ENCODE data around the gene ZMIZ1.

The ZMIZ1 gene

DNA sequence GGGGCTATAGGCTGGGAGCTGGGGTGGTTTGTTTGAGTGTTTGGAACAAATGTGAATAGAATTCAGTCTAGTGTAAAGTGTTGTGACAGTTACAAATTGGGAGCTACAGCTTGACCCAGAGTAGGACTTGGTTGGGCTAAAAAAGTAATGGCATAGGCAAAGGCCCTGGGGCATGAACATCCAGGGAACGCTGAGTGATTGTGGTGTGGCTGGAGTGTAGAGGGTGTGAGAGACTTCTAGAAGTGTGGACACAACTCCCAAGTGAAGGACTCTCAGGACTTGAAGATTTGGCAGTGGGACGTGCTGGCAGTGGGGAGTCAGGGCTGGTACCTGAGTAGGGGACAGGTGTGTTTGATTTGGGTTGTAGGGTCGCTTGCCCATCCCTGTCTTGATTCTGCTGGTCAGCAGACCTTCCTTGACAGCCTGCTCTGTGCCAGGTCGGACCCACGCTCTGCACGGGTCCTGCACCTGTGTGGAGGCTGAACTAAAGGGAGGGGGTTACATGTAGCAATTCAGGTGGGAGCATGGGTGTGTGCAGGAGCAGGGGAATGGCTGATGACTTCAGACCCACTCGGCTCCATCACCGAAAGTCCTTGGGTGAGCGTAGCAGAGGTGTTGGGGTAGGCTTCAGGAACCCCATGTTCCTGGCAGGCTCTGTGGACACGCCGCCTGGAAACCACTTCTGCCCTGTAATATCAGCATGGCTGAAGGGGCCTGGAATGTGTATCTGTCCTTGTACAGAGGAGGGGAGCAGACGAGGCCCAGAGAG, 43.3 kb downstream of the ZMIZ1 start:
- no peak overlapping the region for H3K9ac ChIP-seq (ENCODE audit: insufficient read length, low read depth)
- DNase-seq (ENCODE audit: low read depth, low spot score), result no peak
- H3K9me3 ChIP-seq (ENCODE audit: insufficient read depth, low read length), result no peaks in the 10 kb centered on the region
- peaks cover 52% of the 10 kb centered on the region for H3K36me3 ChIP-seq (ENCODE audit: insufficient read depth, insufficient read length, low read length)
- H3K27me3 ChIP-seq (ENCODE audit: insufficient read depth, insufficient read length), result no peaks in the 10 kb centered on the region
- TF ChIP-seq YY1 (IDR thresholded peaks at IDR 0.05; ENCODE audit: insufficient read depth, insufficient read length) (no peak), SUZ12 (IDR thresholded peaks at IDR 0.05; ENCODE audit: extremely low read depth, insufficient read depth, insufficient read length) (no peak), ZNF274 (IDR thresholded peaks at IDR 0.05; ENCODE audit: low read depth, low read length) (no peak)
- no peak overlapping the region for H3K4me3 ChIP-seq (ENCODE audit: insufficient read length, low read depth)
- H3K4me1 ChIP-seq (ENCODE audit: insufficient read depth, insufficient read length), result peaks cover 46% of the 10 kb centered on the region

DNA sequence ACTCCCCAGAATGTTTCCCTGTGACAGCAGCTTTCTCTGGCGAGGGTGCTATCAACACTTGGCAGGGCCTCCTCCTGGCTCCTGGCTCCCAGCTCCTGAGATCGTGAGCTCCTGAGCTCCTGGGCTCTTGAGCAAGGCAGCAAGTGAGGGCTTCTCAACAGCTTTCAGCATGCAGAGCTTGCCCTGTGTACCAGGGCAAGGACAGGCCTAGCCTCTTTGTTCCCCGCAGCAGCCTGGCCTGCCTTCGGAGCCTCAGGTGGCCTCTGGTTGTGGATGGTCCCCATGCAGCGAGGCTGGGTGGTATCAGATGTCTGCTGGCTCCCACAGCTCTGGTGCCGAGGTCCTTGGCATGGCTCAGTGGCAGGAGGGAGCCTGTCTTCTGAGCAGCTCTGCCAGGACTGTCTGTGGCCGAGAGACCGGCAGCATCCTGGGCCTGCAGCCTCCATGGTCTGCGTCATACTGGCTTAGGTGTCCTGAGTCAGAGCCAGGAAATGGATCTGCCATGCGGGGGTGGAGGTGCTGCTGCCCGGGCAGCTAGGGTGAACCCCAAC, 44.2 kb downstream of the ZMIZ1 start:
- peaks cover 59% of the 10 kb centered on the region for H3K36me3 ChIP-seq (ENCODE audit: insufficient read depth, insufficient read length, low read length)
- H3K9ac ChIP-seq (ENCODE audit: insufficient read length, low read depth), result peak overlapping the region; percentile 47
- no peak for DNase-seq (ENCODE audit: low read depth, low spot score)
- H3K9me3 ChIP-seq (ENCODE audit: insufficient read depth, low read length), result no peaks in the 10 kb centered on the region
- peaks cover 40% of the 10 kb centered on the region for H3K4me1 ChIP-seq (ENCODE audit: insufficient read depth, insufficient read length)
- no peak overlapping the region for H3K4me3 ChIP-seq (ENCODE audit: insufficient read length, low read depth)
- no peak for TF ChIP-seq YY1 (IDR thresholded peaks at IDR 0.05; ENCODE audit: insufficient read depth, insufficient read length)
- no peak for TF ChIP-seq SUZ12 (IDR thresholded peaks at IDR 0.05; ENCODE audit: extremely low read depth, insufficient read depth, insufficient read length)
- H3K27me3 ChIP-seq (ENCODE audit: insufficient read depth, insufficient read length), result no peaks in the 10 kb centered on the region

DNA sequence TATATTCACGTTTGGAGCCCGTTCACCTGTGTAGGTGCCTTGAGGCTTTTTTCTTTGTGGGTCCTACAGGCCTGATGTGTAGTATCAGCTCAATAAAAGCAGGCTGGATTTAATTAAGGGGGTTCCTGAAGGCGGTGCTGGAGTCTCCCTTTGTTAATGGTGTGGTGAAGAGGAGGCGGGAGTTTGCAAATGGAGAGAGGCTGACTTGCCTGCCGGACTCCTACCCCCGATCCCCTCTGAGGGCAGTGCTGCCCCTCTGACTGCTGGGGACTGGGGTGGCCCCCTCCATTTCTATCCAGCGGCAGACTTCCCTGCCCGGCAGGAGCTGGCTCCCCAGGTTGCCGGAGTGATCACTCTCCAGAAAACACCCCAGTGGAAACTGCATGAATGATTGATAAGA, 45.1 kb downstream of the ZMIZ1 start:
- DNase-seq (ENCODE audit: low read depth, low spot score), result no peak
- Histone ChIP-seq H3K4me1 (ENCODE audit: insufficient read depth, insufficient read length) (peaks cover 33% of the 10 kb centered on the region), H3K4me3 (ENCODE audit: insufficient read length, low read depth) (no peak overlapping the region), H3K27me3 (ENCODE audit: insufficient read depth, insufficient read length) (no peaks in the 10 kb centered on the region), H3K9ac (ENCODE audit: insufficient read length, low read depth) (peak overlapping the region; percentile 50), H3K36me3 (ENCODE audit: insufficient read depth, insufficient read length, low read length) (peaks cover 66% of the 10 kb centered on the region), H3K9me3 (ENCODE audit: insufficient read depth, low read length) (no peaks in the 10 kb centered on the region)
- no peak for TF ChIP-seq ZNF274 (IDR thresholded peaks at IDR 0.05; ENCODE audit: low read depth, low read length)
- no peak for TF ChIP-seq SUZ12 (IDR thresholded peaks at IDR 0.05; ENCODE audit: extremely low read depth, insufficient read depth, insufficient read length)
- no peak for TF ChIP-seq YY1 (IDR thresholded peaks at IDR 0.05; ENCODE audit: insufficient read depth, insufficient read length)

DNA sequence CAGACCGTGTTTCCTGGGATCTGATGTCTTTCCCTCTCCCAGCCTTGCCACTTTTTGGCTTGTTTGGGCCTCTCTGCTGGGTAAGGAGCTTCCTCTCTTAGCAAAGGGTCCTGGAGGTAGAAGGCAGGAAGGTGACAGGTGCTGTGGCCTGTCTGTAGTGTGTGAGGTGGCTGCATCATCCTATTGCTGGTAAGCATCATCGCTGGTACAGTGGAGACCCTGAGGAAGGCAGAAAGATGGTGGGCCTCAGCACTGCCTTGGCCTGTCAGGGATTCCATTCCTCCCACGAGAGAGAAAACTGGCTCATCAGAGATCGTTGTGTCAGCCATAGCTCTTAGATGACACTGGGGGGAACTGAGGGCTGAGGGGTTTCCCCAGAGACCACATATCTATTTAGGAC, 46.5 kb downstream of the ZMIZ1 start:
- Histone ChIP-seq H3K9me3 (ENCODE audit: insufficient read depth, low read length) (no peaks in the 10 kb centered on the region), H3K36me3 (ENCODE audit: insufficient read depth, insufficient read length, low read length) (peaks cover 71% of the 10 kb centered on the region), H3K27me3 (ENCODE audit: insufficient read depth, insufficient read length) (no peaks in the 10 kb centered on the region), H3K9ac (ENCODE audit: insufficient read length, low read depth) (no peak overlapping the region), H3K4me3 (ENCODE audit: insufficient read length, low read depth) (no peak overlapping the region), H3K4me1 (ENCODE audit: insufficient read depth, insufficient read length) (peaks cover 26% of the 10 kb centered on the region)
- DNase-seq (ENCODE audit: low read depth, low spot score), result no peak
- TF ChIP-seq YY1 (IDR thresholded peaks at IDR 0.05; ENCODE audit: insufficient read depth, insufficient read length) (no peak), ZNF274 (IDR thresholded peaks at IDR 0.05; ENCODE audit: low read depth, low read length) (no peak), SUZ12 (IDR thresholded peaks at IDR 0.05; ENCODE audit: extremely low read depth, insufficient read depth, insufficient read length) (no peak)

DNA sequence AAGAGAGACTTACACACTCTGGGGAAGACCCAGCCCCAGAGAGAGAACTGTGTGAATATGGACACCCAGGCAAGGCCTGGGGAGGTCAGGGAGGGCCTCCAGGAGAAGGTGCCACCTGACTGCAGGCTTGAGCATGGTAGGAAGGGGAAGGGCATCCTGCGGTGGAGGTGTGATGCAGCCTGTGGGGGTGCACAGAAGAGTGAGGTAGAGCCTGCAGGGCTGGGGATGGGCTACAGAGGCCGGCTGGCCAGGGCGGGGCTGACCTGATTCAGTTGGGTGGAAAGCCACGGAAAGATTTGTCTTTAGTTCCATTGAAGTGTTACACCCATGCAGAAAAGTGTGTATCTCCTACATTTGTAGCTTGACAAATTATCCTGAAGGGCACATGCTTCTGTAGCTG, 47.6 kb downstream of the ZMIZ1 start:
- peaks cover 26% of the 10 kb centered on the region for H3K4me1 ChIP-seq (ENCODE audit: insufficient read depth, insufficient read length)

DNA sequence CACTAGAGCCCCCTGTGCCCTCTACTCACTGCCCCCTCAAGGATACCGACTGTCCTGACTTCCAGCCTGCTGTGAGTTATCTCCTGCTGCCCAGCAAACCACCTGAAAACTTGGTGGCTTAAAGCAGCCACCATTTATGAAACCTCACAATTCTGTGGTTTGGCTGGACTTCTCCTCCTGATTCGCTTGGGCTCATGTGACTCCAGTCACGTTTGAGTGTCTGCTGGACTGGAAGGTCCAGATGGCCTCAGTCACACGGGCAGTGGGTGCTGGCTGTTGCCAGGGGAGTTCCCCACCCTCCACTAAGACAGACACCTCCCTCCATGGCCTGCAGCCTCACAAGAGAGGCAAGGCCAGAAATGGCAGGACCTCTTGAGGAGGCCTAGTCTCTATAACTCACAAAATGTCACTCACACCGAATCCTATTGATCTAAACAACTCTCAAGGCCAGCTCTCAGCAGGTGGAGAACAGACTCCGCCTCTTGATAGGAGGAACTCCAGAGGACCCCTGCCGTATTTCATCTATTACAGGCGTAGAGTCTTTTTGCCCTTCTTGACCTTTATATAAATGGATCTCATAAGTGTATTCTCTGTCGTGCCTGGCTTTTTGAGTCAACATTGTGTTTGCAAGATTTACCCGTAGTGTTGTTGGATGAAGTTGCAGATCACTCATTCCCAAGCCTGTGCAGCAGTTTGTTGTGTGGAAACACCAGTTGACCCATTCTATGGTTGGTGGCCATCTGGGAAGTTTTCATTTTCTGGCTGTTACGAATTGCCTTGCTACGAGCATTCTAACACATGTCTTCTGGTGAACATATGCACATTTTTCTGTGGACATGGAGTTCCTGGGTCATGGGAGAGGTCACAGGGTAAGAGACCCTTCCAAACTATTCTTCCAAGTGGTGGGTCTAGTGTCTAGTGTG, 48.3 kb downstream of the ZMIZ1 start:
- Histone ChIP-seq H3K9me3 (ENCODE audit: insufficient read depth, low read length) (no peaks in the 10 kb centered on the region), H3K9ac (ENCODE audit: insufficient read length, low read depth) (no peak overlapping the region), H3K36me3 (ENCODE audit: insufficient read depth, insufficient read length, low read length) (peaks cover 71% of the 10 kb centered on the region), H3K4me3 (ENCODE audit: insufficient read length, low read depth) (no peak overlapping the region), H3K4me1 (ENCODE audit: insufficient read depth, insufficient read length) (peaks cover 24% of the 10 kb centered on the region), H3K27me3 (ENCODE audit: insufficient read depth, insufficient read length) (no peaks in the 10 kb centered on the region)
- DNase-seq (ENCODE audit: low read depth, low spot score), result no peak
- TF ChIP-seq ZNF274 (IDR thresholded peaks at IDR 0.05; ENCODE audit: low read depth, low read length) (no peak), YY1 (IDR thresholded peaks at IDR 0.05; ENCODE audit: insufficient read depth, insufficient read length) (no peak), SUZ12 (IDR thresholded peaks at IDR 0.05; ENCODE audit: extremely low read depth, insufficient read depth, insufficient read length) (no peak)

More for the DNA sequence above, 47.6 kb downstream of the ZMIZ1 start:
- H3K9me3 ChIP-seq (ENCODE audit: insufficient read depth, low read length), result no peaks in the 10 kb centered on the region
- TF ChIP-seq YY1 (IDR thresholded peaks at IDR 0.05; ENCODE audit: insufficient read depth, insufficient read length) (no peak), ZNF274 (IDR thresholded peaks at IDR 0.05; ENCODE audit: low read depth, low read length) (no peak), SUZ12 (IDR thresholded peaks at IDR 0.05; ENCODE audit: extremely low read depth, insufficient read depth, insufficient read length) (no peak)
- H3K27me3 ChIP-seq (ENCODE audit: insufficient read depth, insufficient read length), result no peaks in the 10 kb centered on the region
- no peak overlapping the region for H3K9ac ChIP-seq (ENCODE audit: insufficient read length, low read depth)
- peaks cover 71% of the 10 kb centered on the region for H3K36me3 ChIP-seq (ENCODE audit: insufficient read depth, insufficient read length, low read length)
- DNase-seq (ENCODE audit: low read depth, low spot score), result no peak
- H3K4me3 ChIP-seq (ENCODE audit: insufficient read length, low read depth), result no peak overlapping the region

Data from NT2/D1 (cell line).